CD4-positive, alpha-beta T cell (primary cell): ENCODE measurements around the gene CFAP20DC. TPM values are rescaled to one million over a fixed set of nuclear protein-coding genes. Genes with fewer than 3 reads are reported as not detected.

Source experiments
- ATAC-seq: fragments of 200-7000 bp; cut with Tn5 transposase; one replicate; pipeline ENCODE4 v1.10.0; 2022; ENCODE audit warnings: mild to moderate bottlenecking; ENCODE audit not compliant: poor library complexity
- CTCF ChIA-PET: fragments of 350-600 bp; sonication (Branson Sonifier 250); formaldehyde crosslinking; loops from one replicate; lab custom pipeline; 2021; ENCODE audit warnings: antibody characterized with exemption, inconsistent platforms; lab: Charles Lee
- POLR2A ChIA-PET: fragments of 350-600 bp; sonication (Branson Sonifier 250); formaldehyde crosslinking; loops from one replicate; lab custom pipeline; 2021; ENCODE audit warnings: antibody characterized with exemption, inconsistent platforms; lab: Charles Lee
- DNase-seq, 14 experiments: peaks; one replicate each; pipeline ENCODE4 v3.0.0-alpha.2; 2013 to 2020; ENCODE audit warnings: mixed read lengths in 2 of 14
- H3K27ac ChIP-seq, 2 donors: one replicate each; pipeline versions ENCODE4 v1.5.1 to v1.7.0; 2013; ENCODE audit warnings: low read length in 2 of 2, low read depth in 1 of 2, mild to moderate bottlenecking in 1 of 2
- H3K27me3 ChIP-seq, 2 experiments: 1 replicate in 1 of 2; 2 replicates in 1 of 2; pipeline versions ENCODE4 v1.6.1 to v1.7.0; 2013; ENCODE audit warnings: low read length in 2 of 2, control low read depth in 1 of 2, mild to moderate bottlenecking in 1 of 2, moderate library complexity in 1 of 2; ENCODE audit not compliant: insufficient read depth in 2 of 2, control insufficient read depth in 1 of 2
- H3K36me3 ChIP-seq: one replicate; pipeline ENCODE4 v1.6.1; 2013; ENCODE audit warnings: low read length, control low read depth; ENCODE audit not compliant: insufficient read depth
- H3K4me1 ChIP-seq: one replicate; pipeline ENCODE4 v1.6.1; 2013; ENCODE audit warnings: low read length, control low read depth; ENCODE audit not compliant: insufficient read depth
- H3K4me3 ChIP-seq: one replicate; pipeline ENCODE4 v1.5.1; 2013; ENCODE audit warnings: mild to moderate bottlenecking, low read length, moderate library complexity
- H3K9me3 ChIP-seq, 2 experiments: 1 replicate in 1 of 2; 2 replicates in 1 of 2; pipeline versions ENCODE4 v1.6.1 to v1.7.0; 2013; ENCODE audit warnings: low read length in 2 of 2, mild to moderate bottlenecking in 2 of 2, control low read depth in 1 of 2, moderate library complexity in 1 of 2; ENCODE audit not compliant: control insufficient read depth in 1 of 2, insufficient read depth in 1 of 2
- H3K27ac Mint-ChIP-seq: one replicate; pipeline ENCODE4 v1.8.0; 2020; ENCODE audit warnings: mixed read lengths
- H3K27me3 Mint-ChIP-seq: one replicate; pipeline ENCODE4 v1.8.0; 2021; ENCODE audit warnings: mixed read lengths
- H3K36me3 Mint-ChIP-seq: one replicate; pipeline ENCODE4 v1.8.0; 2021; ENCODE audit warnings: low read depth, mixed read lengths
- H3K4me1 Mint-ChIP-seq: one replicate; pipeline ENCODE4 v1.8.0; 2021; ENCODE audit warnings: low read depth, mixed read lengths
- H3K4me3 Mint-ChIP-seq: one replicate; pipeline ENCODE4 v1.8.0; 2020; ENCODE audit warnings: mild to moderate bottlenecking, mixed read lengths
- H3K9me3 Mint-ChIP-seq: one replicate; pipeline ENCODE4 v1.8.0; 2020; ENCODE audit warnings: mixed read lengths
- intact Hi-C, 2 experiments: fragments of 100-400 bp; cut with DNase I in 1 of 2; cut with micrococcal nuclease in 1 of 2; formaldehyde crosslinking; loops; one replicate each; pipeline versions ENCODE4 v1.15.1 to v1.9.0; 2023 to 2025; cut with DNase I, micrococcal nuclease
- total RNA-seq, 174 experiments: library from RNA in 2 of 174; stranded (reverse) in 2 of 174; gene quantifications; one replicate each; pipeline ENCODE4 v1.2.3 and lab custom pipeline; 2021 to 2026
- TF ChIP-seq, protein P1 (sequence below): fragments of 200-600 bp; IDR thresholded peaks from one replicate; pipeline ENCODE4 v1.8.0; 2022; ENCODE audit warnings: antibody characterized with exemption, mild to moderate bottlenecking

The CFAP20DC gene
- total RNA-seq, 2 experiments from 2014 or later = 0.11 to 0.20 TPM

DNA sequence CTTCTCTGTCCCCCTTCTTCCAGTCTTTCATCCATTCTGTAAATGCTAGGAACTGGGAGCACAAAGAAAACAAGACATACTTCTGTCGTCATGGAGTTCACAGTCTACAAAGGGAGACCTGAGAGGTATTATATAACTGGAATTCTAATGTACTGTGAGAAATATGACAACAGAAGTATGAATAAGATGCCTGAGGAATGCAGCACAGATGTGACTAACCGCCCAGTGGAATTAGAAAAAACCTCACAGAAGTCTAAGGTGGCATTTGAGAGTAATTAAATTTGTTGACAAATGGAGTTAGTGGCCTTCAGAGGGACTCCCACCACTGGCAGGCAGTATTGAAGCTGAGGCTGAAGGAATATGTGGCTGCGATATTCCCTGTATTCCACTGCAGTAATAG is 214.7 kb downstream of the CFAP20DC start:
- DNase-seq (no peak), ATAC-seq (no peak)
- TF ChIP-seq, protein P1, sequence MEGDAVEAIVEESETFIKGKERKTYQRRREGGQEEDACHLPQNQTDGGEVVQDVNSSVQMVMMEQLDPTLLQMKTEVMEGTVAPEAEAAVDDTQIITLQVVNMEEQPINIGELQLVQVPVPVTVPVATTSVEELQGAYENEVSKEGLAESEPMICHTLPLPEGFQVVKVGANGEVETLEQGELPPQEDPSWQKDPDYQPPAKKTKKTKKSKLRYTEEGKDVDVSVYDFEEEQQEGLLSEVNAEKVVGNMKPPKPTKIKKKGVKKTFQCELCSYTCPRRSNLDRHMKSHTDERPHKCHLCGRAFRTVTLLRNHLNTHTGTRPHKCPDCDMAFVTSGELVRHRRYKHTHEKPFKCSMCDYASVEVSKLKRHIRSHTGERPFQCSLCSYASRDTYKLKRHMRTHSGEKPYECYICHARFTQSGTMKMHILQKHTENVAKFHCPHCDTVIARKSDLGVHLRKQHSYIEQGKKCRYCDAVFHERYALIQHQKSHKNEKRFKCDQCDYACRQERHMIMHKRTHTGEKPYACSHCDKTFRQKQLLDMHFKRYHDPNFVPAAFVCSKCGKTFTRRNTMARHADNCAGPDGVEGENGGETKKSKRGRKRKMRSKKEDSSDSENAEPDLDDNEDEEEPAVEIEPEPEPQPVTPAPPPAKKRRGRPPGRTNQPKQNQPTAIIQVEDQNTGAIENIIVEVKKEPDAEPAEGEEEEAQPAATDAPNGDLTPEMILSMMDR = no peak
- H3K27ac Mint-ChIP-seq = no peak overlapping the region
- no peaks in the 10 kb centered on the region for H3K36me3 Mint-ChIP-seq
- H3K9me3 ChIP-seq = no peaks in the 10 kb centered on the region
- H3K27me3 ChIP-seq = no peaks in the 10 kb centered on the region
- no peaks in the 10 kb centered on the region for H3K4me1 ChIP-seq
- H3K36me3 ChIP-seq = no peaks in the 10 kb centered on the region
- H3K4me1 Mint-ChIP-seq = no peaks in the 10 kb centered on the region
- no peak overlapping the region for H3K4me3 ChIP-seq
- H3K4me3 Mint-ChIP-seq = no peak overlapping the region
- intact Hi-C loops = no loop called here
- peaks cover 6% of the 10 kb centered on the region for H3K27me3 Mint-ChIP-seq
- H3K9me3 Mint-ChIP-seq = no peaks in the 10 kb centered on the region
- CTCF ChIA-PET = no interaction called here
- POLR2A ChIA-PET = no interaction called here
- no peak overlapping the region for H3K27ac ChIP-seq

DNA sequence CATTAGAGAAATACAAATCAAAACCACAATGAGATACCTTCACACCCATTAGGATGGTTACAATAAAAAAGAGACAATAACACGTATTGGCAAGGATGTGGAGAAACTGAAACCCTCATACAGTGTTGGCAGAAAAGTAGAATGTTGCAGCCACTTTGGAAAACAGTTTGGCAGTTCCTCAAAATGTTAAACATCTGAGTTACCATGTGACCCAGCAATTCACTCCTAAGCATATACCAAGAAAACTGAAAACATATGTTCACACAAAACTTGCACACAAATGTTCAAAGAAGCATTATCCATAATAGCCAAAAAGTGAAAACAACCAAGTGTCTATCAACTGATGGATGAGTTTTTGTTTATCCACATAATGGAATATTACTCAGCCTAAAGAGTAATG is 216.3 kb downstream of the CFAP20DC start:
- ChIA-PET CTCF (no interaction called here), POLR2A (no interaction called here)
- H3K36me3 ChIP-seq = no peaks in the 10 kb centered on the region
- no peak overlapping the region for H3K4me3 ChIP-seq
- no peaks in the 10 kb centered on the region for H3K9me3 Mint-ChIP-seq
- TF ChIP-seq, protein P1 = no peak
- ATAC-seq (no peak), DNase-seq (no peak)
- no peak overlapping the region for H3K27ac ChIP-seq
- H3K4me1 ChIP-seq = no peaks in the 10 kb centered on the region
- no peaks in the 10 kb centered on the region for H3K27me3 ChIP-seq
- no peaks in the 10 kb centered on the region for H3K4me1 Mint-ChIP-seq
- intact Hi-C loops = no loop called here
- H3K27me3 Mint-ChIP-seq = no peaks in the 10 kb centered on the region
- no peak overlapping the region for H3K4me3 Mint-ChIP-seq
- no peaks in the 10 kb centered on the region for H3K36me3 Mint-ChIP-seq
- no peak overlapping the region for H3K27ac Mint-ChIP-seq
- H3K9me3 ChIP-seq = no peaks in the 10 kb centered on the region

DNA sequence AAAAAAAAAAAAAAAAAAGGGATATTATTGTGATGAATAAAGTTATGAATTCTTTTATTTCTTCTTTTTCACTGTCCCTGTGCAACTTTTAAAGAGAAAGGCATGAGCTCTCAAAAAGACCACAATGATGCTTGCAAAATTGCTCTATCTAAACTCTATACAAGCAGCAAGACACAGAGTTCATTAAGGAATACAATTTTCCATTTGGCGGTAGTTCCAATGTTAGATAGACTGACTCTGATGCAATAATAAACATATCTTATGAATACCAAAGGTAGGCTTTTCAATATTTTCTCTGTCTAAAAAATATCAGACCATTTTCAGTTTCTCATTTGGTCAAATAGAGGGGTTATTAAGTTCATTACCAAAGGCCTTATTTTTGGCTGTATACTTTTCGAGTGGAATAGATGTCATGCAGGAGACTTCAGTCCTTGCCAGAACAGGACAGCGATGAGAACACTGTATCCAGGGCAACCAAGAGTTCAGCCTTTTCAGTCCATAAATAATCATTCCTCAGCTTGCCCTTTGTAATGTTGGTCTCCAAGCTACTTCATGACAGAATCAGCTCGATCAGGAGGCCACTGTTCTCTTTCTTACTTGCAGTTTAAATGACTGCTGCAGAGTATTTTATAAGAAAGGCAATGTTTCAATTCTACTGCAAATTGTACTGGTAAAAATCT is 220.4 kb downstream of the CFAP20DC start:
- H3K4me3 Mint-ChIP-seq = no peak overlapping the region
- intact Hi-C loops = no loop called here
- H3K9me3 Mint-ChIP-seq = no peaks in the 10 kb centered on the region
- H3K27ac Mint-ChIP-seq = no peak overlapping the region
- no peak overlapping the region for H3K27ac ChIP-seq
- no peaks in the 10 kb centered on the region for H3K4me1 ChIP-seq
- TF ChIP-seq, protein P1 = no peak
- ATAC-seq = no peak
- no peaks in the 10 kb centered on the region for H3K36me3 Mint-ChIP-seq
- H3K27me3 ChIP-seq = no peaks in the 10 kb centered on the region
- POLR2A ChIA-PET = no interaction called here
- no peaks in the 10 kb centered on the region for H3K27me3 Mint-ChIP-seq
- CTCF ChIA-PET = no interaction called here
- no peaks in the 10 kb centered on the region for H3K9me3 ChIP-seq
- DNase-seq = no peak
- no peak overlapping the region for H3K4me3 ChIP-seq
- H3K36me3 ChIP-seq = no peaks in the 10 kb centered on the region
- H3K4me1 Mint-ChIP-seq = no peaks in the 10 kb centered on the region
